Activated naive CD8-positive, alpha-beta T cell treated with anti-CD3 and anti-CD28 coated beads for 36 hours (primary cell): Measurements from ENCODE around the gene AQP2. TPM values are rescaled to one million over a fixed set of nuclear protein-coding genes. Genes with fewer than 3 reads are reported as not detected.

Source experiments
- DNase-seq: peaks from one replicate; pipeline ENCODE4 v3.0.0; 2021
- H3K27ac Mint-ChIP-seq: one replicate; pipeline ENCODE4 v1.8.0; 2022; ENCODE audit warnings: mild to moderate bottlenecking, moderate library complexity, mixed read lengths
- H3K27me3 Mint-ChIP-seq: one replicate; pipeline ENCODE4 v1.8.0; 2022; ENCODE audit warnings: mild to moderate bottlenecking, mixed read lengths
- H3K36me3 Mint-ChIP-seq: one replicate; pipeline ENCODE4 v1.8.0; 2021; ENCODE audit warnings: mild to moderate bottlenecking, mixed read lengths
- H3K4me1 Mint-ChIP-seq: one replicate; pipeline ENCODE4 v1.8.0; 2021; ENCODE audit warnings: mixed read lengths
- H3K4me3 Mint-ChIP-seq: one replicate; pipeline ENCODE4 v1.8.0; 2022; ENCODE audit warnings: mild to moderate bottlenecking, moderate library complexity, mixed read lengths
- H3K9me3 Mint-ChIP-seq: one replicate; pipeline ENCODE4 v1.8.0; 2022; ENCODE audit warnings: mixed read lengths
- total RNA-seq, 2 experiments: library from RNA; stranded (reverse); gene quantifications; one replicate each; pipeline ENCODE4 v1.2.3, GENCODE V29; 2021

The AQP2 gene
- total RNA-seq, 2 experiments from 2014 or later = not detected

DNA sequence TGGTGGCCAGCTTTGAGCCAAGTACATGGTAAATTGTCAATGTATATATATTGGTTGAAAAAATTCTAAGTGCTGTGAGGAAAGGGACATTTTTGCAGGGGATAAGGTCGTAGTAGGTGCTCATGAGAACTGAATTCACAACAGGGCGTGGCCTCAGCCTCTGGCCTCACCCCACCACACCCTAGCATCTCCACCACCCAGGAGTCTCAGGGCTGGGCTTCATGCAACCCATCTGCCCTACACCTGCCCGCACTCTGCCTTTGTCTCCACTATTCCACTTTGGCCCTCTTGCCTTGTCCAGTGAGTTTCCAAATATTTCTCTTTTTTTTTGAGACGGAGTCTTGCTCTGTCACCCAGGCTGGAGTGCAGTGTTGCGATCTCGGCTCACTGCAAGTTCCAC, 22.1 kb upstream of the AQP2 start:
- no peaks in the 10 kb centered on the region for H3K9me3 Mint-ChIP-seq
- H3K4me1 Mint-ChIP-seq = peaks cover 4% of the 10 kb centered on the region
- no peak overlapping the region for H3K4me3 Mint-ChIP-seq
- H3K27ac Mint-ChIP-seq = no peak overlapping the region
- no peaks in the 10 kb centered on the region for H3K36me3 Mint-ChIP-seq
- no peak for DNase-seq
- H3K27me3 Mint-ChIP-seq = no peaks in the 10 kb centered on the region

DNA sequence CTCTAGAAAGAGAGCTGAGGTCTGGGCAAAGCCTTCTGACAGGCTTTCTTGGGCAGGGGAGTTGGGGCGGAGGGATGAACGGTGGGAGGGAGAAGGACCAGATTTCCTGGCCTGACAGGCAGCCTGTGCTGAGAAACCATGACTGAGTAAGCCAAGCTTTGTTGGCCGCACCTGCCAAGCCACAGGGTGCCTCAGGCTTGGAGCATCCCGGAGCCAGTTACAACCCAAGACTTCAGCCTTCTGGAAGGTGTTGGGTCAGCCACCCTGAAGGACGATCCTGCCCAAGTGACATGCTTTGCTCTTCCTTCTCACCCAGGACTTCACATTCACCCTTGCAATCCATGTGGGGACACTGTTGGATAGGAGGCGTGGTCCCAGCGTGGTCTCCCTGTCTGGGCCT, 21.0 kb upstream of the AQP2 start:
- peaks cover 4% of the 10 kb centered on the region for H3K4me1 Mint-ChIP-seq
- no peak overlapping the region for H3K27ac Mint-ChIP-seq

DNA sequence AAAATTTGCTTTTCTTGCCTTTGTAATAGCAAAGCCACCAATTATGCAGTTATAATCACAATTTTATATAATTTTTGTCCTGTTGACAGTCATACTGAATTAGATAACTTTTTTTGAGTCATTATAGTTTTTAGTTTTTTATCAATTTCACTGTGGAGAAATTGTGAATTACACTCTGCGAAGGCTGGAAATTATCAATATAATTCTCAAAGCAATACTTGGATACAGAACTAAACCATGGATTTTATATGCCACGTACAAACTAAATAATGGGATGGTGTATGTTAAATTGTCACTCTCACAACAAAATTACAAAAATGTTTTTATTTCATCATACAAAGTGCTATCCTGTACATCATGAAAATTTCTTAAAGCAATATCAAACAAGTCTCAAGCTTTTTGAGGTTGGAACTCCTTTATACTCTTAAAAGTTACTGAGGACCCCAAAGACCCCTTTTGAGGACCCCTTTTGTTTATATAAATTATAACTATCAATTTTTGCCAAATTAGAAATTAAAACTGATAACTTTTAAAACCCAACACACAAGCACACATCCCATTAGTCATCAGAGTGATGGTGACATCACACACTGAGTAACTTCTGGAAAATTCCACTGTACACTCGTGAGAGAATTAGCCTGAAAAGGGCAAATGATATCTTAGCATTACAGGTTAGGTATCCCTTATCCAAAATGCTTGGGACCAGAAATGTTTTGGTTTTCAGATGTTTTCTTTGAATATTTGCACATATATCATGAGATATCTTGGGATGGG, 19.8 kb upstream of the AQP2 start:
- no peaks in the 10 kb centered on the region for H3K9me3 Mint-ChIP-seq
- H3K27me3 Mint-ChIP-seq = no peaks in the 10 kb centered on the region
- no peak overlapping the region for H3K4me3 Mint-ChIP-seq
- no peak for DNase-seq
- no peaks in the 10 kb centered on the region for H3K36me3 Mint-ChIP-seq
- peaks cover 4% of the 10 kb centered on the region for H3K4me1 Mint-ChIP-seq
- H3K27ac Mint-ChIP-seq = no peak overlapping the region

More for the DNA sequence above, 21.0 kb upstream of the AQP2 start:
- Mint-ChIP-seq H3K36me3 (no peaks in the 10 kb centered on the region), H3K4me3 (no peak overlapping the region), H3K27me3 (no peaks in the 10 kb centered on the region), H3K9me3 (no peaks in the 10 kb centered on the region)
- DNase-seq = no peak

DNA sequence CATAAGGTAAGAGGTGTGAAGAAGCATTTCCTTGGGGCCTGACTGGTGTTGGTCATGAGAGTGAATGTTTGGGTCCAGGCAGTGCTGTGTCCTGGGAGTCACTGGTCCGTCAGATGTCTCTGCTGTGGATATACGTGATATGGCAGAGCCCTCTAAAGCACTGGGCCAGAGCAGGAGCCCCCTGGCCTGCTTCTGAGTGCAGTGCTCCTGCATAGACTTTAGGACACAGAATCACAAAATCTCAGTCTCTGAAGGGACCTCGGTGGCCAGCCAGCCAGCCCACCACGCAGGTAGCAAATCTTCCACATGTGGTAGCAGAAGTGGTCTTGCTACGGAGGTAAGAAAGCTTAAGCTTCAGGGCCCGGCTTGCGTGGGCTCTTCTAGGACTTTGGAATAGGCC, 18.5 kb upstream of the AQP2 start:
- H3K27me3 Mint-ChIP-seq = no peaks in the 10 kb centered on the region
- H3K4me1 Mint-ChIP-seq = no peaks in the 10 kb centered on the region
- H3K4me3 Mint-ChIP-seq = no peak overlapping the region
- H3K27ac Mint-ChIP-seq = no peak overlapping the region
- no peak for DNase-seq
- no peaks in the 10 kb centered on the region for H3K36me3 Mint-ChIP-seq
- H3K9me3 Mint-ChIP-seq = no peaks in the 10 kb centered on the region

DNA sequence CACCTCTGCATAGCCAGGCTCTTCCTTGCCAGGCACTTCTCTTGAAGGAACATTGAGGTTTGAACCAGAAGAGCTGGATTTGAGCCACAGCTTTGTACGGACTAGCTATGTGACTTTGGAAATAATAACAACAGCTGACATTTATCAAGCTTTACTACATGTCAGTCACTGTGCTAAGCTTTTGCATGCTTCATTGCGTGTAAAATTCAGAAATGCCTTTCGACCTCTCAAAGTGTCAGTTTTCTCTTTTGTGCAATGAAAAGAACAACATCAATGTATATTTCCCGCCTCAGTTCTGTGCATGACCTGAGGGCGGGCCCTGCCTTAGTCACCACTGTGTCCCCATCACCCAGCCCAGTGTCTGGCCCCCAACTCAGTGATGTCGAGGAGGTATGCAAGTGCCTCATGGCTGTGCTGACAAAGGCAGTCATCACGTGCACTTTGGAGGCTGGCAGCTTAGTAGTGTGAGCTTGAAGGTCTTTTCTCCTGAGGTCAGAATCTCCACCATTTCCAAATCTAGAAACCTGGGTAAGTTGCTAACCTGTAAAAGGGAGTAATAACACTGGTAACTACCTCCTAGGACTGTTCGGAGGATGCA, 17.9 kb upstream of the AQP2 start:
- Mint-ChIP-seq H3K4me1 (no peaks in the 10 kb centered on the region), H3K27ac (no peak overlapping the region), H3K27me3 (no peaks in the 10 kb centered on the region), H3K36me3 (no peaks in the 10 kb centered on the region), H3K4me3 (no peak overlapping the region), H3K9me3 (no peaks in the 10 kb centered on the region)
- no peak for DNase-seq

DNA sequence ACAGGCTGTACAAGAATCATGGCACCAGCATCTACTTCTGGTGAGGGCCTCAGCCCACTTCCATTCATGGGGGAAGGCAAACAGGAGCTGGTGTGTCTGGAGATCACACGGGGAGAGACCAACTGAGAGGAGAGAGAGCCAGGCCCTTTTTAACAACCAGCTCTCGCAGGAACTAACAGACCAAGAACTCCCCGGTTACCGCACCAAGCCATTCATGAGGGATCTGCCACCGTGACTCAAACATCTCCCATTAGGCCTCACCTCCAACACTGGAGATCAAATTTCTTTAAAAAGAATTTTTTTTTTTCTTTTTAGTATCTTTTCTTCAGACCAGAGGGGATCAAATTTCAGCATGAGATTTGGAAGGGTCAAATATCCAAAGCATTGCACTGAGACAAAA, 16.7 kb upstream of the AQP2 start:
- Mint-ChIP-seq H3K36me3 (no peaks in the 10 kb centered on the region), H3K9me3 (no peaks in the 10 kb centered on the region), H3K4me1 (no peaks in the 10 kb centered on the region), H3K27ac (no peak overlapping the region), H3K27me3 (no peaks in the 10 kb centered on the region), H3K4me3 (no peak overlapping the region)
- DNase-seq = no peak

DNA sequence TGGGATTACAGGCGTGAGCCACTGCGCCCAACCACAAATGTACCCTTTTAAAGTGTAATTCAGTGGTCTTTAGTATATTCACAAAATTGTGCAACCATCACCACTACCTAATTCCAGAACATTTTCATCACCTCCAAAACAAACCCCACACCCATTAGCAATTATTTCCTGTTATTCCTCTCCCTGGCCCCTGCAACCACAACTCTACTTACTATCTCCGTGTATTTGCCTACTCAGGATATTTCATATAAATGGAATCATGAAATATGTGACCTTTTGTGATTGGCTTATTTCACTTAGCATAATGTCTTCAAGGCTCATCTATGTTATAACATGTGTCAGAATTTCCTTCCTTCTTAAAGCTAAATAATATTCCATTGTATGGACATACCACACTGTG, 16.0 kb upstream of the AQP2 start:
- Mint-ChIP-seq H3K9me3 (no peaks in the 10 kb centered on the region), H3K4me1 (no peaks in the 10 kb centered on the region), H3K36me3 (no peaks in the 10 kb centered on the region), H3K27me3 (no peaks in the 10 kb centered on the region), H3K4me3 (no peak overlapping the region), H3K27ac (no peak overlapping the region)
- DNase-seq = no peak

DNA sequence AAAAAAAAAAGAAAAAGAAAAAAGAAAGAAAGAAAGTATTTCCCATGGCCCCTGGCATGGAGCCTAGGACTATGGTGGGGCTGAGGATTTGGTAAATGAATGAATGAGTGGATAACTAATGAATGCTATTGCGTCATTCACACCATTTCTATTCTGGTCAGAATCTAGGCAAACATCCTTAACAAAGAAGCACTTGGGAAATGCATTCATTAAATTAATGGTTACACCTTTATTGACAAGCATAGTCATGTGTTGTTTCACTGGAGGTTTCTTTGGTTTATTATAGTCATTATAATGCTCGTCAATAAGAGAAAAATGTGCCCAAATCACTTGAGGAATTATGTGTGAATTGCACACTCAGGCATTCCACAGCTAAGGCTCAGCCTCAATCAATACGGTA, 13.6 kb upstream of the AQP2 start:
- DNase-seq = no peak
- Mint-ChIP-seq H3K9me3 (no peaks in the 10 kb centered on the region), H3K27me3 (no peaks in the 10 kb centered on the region), H3K36me3 (no peaks in the 10 kb centered on the region), H3K27ac (no peak overlapping the region), H3K4me3 (no peak overlapping the region), H3K4me1 (no peaks in the 10 kb centered on the region)

DNA sequence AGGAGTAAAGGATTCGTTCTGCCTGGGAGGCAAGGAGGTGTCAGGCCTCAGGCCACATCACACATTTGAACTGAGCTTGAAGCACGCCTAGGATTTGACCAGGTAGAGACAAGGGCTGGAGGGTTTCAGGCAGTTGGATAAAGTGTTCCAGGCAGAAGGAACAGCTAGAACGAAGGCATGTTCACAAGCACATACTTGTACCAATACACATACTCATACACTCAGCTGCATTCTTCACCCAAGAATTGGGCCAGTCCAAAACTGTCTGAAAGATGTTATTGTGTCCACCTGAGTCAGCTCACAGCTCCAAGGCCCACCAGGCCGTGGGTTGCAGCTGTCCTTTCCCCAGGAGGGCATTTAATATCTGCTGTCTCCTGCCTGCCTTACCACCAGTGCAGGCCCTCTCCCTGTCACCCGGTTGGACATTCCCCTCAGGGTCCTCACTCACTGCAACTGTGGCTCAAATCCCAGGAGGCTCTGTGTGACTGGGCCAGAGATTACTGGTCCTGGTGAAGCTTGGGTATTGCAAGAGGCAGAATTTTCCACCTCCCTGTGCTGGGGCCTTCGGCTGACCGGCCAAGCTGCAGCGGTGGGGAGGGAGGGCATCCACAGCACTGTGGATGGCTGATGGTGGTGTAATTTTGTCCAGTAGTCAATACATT, 12.8 kb upstream of the AQP2 start:
- DNase-seq = no peak
- Mint-ChIP-seq H3K4me1 (no peaks in the 10 kb centered on the region), H3K27me3 (no peaks in the 10 kb centered on the region), H3K27ac (no peak overlapping the region), H3K9me3 (no peaks in the 10 kb centered on the region), H3K36me3 (no peaks in the 10 kb centered on the region), H3K4me3 (no peak overlapping the region)

DNA sequence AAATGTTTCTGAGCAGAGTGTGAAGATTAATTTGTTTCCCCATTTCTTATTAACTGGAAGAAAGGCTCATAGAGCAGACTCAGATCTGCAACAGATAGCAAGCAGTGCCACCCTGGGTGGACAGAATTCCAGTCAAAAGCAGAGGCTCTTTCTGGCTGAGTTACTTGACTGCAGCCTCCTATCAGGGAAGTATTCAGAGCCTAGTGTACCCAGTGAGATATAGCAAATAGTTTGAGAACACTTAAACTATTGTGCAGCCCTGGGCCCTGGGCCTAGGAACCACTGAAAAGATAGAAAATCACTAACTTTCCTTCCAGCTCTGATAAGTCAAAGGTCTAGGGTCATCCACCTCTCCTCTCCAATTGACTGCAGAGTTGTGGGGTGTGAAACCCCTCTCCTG, 11.2 kb upstream of the AQP2 start:
- Mint-ChIP-seq H3K36me3 (no peaks in the 10 kb centered on the region), H3K4me3 (no peak overlapping the region), H3K27ac (no peak overlapping the region), H3K4me1 (no peaks in the 10 kb centered on the region), H3K27me3 (no peaks in the 10 kb centered on the region), H3K9me3 (no peaks in the 10 kb centered on the region)
- DNase-seq = no peak

DNA sequence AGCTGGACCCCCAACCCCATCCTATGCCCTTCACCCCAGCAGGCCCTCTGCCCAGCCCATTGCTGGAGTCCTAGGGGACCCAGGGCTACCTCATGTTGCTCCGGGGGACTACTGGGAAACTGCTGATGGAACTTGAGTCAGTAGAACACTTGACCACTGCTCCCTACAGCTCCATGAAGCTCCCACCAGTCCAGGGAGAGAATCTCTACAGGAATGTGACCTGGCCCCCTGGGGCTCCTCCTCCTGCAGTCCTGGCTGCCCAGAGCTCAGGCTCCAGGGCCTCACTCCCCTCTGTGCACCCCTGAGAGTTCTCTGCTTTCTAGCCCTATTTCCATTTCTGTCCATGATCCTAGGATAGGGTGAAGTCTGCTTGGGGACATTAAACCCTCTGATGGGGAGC, 10.8 kb upstream of the AQP2 start:
- Mint-ChIP-seq H3K27ac (no peak overlapping the region), H3K27me3 (no peaks in the 10 kb centered on the region), H3K9me3 (no peaks in the 10 kb centered on the region), H3K4me3 (no peak overlapping the region), H3K4me1 (peaks cover 3% of the 10 kb centered on the region), H3K36me3 (no peaks in the 10 kb centered on the region)
- DNase-seq = no peak

DNA sequence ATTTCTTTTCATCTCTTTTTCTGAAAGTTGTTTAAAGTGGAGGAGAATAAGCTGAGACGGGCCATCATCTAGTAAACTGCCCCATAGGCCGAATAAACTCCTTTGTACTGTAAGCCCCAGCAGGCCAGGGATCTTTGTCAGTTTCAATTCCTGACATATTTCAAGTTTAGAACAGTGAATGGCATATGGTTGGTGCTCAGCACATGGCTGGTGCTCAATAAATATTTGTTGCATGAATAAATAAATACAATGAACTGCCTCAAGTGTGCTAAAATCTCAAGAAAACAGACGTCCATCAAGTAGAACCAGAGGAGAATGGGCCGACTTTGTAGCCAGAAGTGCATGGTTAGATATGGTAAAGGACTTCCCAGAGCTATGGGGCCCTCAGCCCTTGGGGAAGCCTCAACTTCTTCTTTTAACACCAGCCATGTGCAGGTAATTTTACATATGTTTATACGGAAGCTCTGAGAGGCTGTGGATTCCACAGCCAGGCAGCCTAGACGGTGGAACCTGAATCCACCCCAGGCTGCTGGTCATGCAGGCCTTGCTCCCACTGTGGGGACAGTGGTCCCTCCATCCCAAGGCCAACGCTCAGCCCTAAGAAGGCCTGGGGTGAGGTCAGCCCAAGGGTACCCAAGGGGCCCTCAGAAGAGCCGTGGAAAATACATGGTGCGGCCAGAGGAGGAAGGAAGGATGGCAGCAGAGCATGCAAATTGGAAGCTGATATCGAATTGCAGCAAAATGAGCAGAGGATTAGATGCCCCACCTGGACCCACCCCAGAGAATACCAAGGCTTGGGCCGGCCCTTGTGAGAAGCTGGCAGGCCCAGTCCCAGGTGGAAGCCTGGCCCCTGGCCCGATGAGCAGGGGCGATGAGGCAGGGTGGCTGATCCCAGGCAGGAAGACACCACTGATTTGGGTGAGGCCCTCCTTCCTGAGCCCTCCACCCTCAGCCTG, 8.7 kb upstream of the AQP2 start:
- Mint-ChIP-seq H3K4me1 (peaks cover 18% of the 10 kb centered on the region), H3K4me3 (no peak overlapping the region), H3K27me3 (no peaks in the 10 kb centered on the region), H3K36me3 (no peaks in the 10 kb centered on the region), H3K27ac (no peak overlapping the region), H3K9me3 (no peaks in the 10 kb centered on the region)
- DNase-seq = no peak

DNA sequence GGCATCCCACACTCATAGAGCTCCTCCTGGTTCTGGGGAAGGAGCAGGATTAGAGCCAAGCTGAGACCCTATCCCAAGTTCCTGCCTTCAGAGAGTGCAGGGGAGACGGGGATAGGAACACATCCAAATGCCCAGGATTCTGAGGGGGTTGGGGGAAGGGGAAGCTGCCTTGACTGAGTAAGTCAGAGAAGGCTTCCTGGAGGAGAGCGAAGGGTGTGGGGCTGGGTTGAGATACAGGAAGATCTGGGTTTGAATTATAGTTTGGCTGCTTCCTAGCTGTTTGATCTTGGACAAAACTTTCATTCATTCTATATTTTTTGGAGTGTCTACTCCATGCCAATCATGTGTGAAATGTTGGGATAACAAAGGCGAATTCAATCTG, 8.0 kb upstream of the AQP2 start:
- Mint-ChIP-seq H3K27ac (no peak overlapping the region), H3K27me3 (no peaks in the 10 kb centered on the region), H3K4me1 (peaks cover 18% of the 10 kb centered on the region), H3K36me3 (no peaks in the 10 kb centered on the region), H3K9me3 (no peaks in the 10 kb centered on the region), H3K4me3 (no peak overlapping the region)
- DNase-seq = no peak

DNA sequence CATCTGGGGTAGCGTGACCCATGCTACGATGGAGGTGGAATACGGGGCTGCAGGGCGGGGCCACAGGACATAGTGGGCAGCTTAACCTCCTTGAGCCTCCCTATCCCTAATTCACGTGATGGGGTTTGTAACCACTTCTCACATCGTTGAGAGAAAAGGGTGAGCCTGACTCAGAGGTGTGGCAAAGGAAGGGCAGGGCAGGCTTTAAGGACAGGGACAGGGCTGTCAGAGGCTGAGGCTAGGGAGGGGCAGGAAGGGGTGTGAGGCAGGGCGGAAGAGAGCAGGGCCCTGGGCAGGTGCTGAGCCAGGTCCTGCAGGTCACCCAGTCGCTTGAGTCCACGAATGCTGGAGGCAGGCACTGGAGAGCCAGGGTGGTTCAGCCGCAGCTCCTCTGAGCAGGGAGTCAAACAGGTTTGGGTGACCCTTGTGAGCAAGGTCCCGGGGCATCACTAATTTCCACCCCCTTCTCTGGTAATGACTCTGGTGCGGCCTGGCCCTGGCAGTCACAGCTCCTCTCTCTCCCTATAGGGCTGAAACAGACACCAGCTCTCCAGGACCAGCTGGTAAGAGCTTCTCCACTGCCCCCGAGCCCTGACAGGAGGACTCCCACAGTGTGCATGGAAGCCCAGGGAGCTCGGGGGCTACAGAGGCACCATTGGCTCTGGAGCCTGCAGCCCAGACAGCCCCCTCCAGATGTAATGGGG, 7.5 kb upstream of the AQP2 start:
- no peaks in the 10 kb centered on the region for H3K36me3 Mint-ChIP-seq
- no peak overlapping the region for H3K4me3 Mint-ChIP-seq
- no peak for DNase-seq

DNA sequence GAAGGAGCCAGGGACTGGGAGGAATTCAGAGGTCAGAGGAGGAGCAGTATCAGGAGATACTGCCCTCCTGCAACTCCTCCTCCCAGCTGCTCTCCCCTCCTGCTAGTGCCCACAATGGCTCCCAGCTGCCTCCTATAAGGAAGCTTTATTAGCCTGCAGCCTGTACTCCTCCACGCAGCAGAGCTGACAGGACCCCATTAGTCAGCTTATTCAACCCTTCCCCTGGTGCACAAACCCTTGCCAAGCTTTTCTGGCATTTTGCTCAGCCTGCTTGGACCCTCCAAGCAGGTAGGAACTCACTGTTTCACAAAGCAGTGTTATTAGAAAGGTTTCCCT, 6.9 kb upstream of the AQP2 start:
- DNase-seq = no peak
- H3K9me3 Mint-ChIP-seq = no peaks in the 10 kb centered on the region
- peaks cover 18% of the 10 kb centered on the region for H3K4me1 Mint-ChIP-seq
- H3K27ac Mint-ChIP-seq = no peak overlapping the region
- H3K4me3 Mint-ChIP-seq = no peak overlapping the region
- H3K27me3 Mint-ChIP-seq = no peaks in the 10 kb centered on the region
- no peaks in the 10 kb centered on the region for H3K36me3 Mint-ChIP-seq

More for the DNA sequence above, 7.5 kb upstream of the AQP2 start:
- H3K27ac Mint-ChIP-seq = no peak overlapping the region
- H3K27me3 Mint-ChIP-seq = no peaks in the 10 kb centered on the region
- no peaks in the 10 kb centered on the region for H3K9me3 Mint-ChIP-seq
- peaks cover 18% of the 10 kb centered on the region for H3K4me1 Mint-ChIP-seq
